GM12874 (cell line): ENCODE results near the gene ACYP1.

Experiments used
- TF ChIP-seq, protein P1 (sequence below): IDR thresholded peaks from 2 replicates; pipeline ENCODE4 v1.5.1; 2011; ENCODE audit warnings: low read depth, mild to moderate bottlenecking, control low read depth, low read length, moderate library complexity; ENCODE audit not compliant: insufficient read depth

The ACYP1 gene

DNA sequence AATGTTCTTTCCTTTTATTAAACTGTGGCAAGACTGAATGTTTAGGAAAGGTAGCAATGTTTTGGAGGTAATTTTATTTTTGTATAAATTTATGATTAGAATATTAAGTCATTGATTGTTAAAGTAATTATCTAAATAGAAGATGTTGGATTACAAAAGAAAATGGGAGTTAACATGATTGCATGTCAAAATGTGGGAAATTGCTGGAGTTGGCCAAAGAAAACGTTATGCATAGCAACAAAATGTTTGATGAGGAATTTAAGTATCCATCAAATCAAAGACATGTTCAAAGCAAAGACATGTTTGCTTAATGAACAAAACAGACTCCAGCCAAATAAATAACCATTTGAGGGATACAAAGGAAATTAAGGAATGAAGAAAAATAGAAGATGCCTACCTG, 9.4 kb downstream of the ACYP1 start:
- TF ChIP-seq, protein P1, sequence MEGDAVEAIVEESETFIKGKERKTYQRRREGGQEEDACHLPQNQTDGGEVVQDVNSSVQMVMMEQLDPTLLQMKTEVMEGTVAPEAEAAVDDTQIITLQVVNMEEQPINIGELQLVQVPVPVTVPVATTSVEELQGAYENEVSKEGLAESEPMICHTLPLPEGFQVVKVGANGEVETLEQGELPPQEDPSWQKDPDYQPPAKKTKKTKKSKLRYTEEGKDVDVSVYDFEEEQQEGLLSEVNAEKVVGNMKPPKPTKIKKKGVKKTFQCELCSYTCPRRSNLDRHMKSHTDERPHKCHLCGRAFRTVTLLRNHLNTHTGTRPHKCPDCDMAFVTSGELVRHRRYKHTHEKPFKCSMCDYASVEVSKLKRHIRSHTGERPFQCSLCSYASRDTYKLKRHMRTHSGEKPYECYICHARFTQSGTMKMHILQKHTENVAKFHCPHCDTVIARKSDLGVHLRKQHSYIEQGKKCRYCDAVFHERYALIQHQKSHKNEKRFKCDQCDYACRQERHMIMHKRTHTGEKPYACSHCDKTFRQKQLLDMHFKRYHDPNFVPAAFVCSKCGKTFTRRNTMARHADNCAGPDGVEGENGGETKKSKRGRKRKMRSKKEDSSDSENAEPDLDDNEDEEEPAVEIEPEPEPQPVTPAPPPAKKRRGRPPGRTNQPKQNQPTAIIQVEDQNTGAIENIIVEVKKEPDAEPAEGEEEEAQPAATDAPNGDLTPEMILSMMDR: no peak

GRCh38 chr14:75053396-75054291, 10.2 kb downstream of the ACYP1 start:
- TF ChIP-seq, protein P1: no peak

GRCh38 chr14:75051556-75051899, 12.3 kb downstream of the ACYP1 start:
- TF ChIP-seq, protein P1: no peak

DNA sequence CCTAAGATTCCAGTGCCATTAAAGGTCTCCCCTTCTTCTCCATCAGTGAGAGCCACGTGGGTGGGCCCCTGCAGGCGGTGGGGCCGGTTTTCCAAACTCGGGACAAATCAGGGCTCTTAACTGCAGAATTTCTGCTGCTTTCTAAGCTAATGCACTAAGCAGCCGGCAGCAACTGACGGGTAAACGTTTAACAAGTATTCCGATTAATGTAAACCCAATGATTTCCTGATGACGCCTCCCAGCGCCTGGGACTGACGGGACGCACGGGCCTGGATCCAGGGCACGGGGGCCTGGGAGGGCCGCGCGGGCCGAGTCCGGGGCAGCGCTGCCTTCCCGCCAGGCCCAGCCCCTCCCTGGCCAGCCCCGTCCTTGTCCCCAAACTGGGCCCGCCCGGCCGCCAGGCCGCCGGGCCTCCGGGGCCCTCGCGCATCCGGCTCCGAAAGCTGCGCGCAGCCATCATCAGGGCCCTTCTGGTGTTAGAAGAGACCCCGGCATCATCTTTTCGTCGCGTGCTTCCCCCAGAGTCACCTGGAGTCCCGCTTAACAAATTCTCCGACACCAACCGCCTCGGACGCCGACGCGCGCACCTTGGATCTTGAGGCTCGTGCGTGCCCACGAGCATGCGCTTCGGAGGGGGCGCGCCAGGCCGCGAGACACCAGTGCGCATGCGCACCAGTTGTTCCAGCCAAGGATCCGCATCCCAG, 12.8 kb downstream of the ACYP1 start, which contains the start of gene MLH3:
MLH3 (minus strand) TSS at position 616 of the 704 bp plus-strand sequence. CDS start 1,812 bp downstream, outside the sequence.
- TF ChIP-seq, protein P1: no peak

DNA sequence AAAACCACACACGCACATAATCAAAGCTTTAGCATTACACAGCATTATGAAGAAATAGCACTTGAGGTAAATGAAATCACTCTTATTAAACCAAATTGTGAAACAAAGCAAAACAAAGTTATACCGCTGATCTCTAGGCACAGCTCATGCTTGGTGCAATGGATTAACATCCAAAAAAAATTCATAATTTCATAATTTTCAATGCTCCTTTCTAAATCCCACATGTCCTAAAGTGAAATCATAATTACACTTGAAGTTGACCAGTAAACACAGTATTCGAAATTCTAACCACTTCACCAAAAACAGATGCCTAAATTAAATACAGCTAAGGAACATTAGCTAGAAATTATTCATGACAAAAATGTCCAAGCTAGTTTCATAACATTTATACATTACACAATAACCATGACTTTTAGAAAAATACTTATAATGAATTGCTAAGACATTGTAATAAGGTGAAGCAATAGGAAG, 14.1 kb downstream of the ACYP1 start:
- TF ChIP-seq, protein P1: no peak

DNA sequence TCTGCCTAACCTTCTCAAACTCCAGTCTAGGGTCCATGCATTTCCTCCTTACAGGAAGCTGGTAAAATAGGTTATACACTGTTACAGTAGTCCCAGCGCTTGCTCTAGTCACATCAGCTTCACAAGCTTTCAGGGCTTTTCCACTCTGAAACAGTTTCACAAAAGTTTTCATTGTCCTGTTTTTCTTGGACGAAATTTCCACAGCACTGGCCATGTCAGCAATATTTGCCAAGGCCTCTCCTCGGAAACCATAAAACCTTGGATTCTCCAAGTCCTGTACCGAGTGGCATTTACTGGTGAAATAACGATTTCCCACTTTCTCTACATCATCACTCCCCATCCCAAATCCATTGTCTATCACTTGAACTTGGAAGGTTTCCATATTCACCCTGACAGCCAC, 14.7 kb downstream of the ACYP1 start:
- TF ChIP-seq, protein P1: no peak

DNA sequence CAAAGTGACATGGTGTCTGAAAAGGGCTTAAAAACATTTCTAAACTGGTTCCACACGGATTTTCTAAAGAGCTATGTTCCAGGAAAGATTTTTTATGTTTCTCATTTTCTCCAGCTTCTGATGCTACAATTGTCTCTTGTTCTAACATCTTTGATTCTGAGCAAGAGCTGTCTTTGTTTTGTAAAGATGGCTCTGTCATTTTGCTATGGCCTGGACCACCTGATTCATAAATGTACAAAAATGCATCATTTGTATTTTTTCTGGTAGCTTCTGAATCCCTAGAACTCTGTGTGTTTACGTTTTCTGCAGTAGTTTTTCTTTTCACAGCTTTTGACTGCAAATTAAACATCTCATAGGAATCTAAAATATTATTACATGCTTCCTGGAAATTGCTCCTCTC, 15.7 kb downstream of the ACYP1 start:
- TF ChIP-seq, protein P1: no peak
